ENCODE measurements around the gene CLDN34.

GRCh38 chrX:9942086-9942485, 25.1 kb upstream of the CLDN34 start:
- TF ChIP-seq CTCF (IDR thresholded peaks at IDR 0.05; ENCODE audit: insufficient read depth, low read length, poor library complexity, severe bottlenecking) (no peak), EZH2phosphoT487 (conservative IDR thresholded peaks at IDR 0.05; ENCODE audit: low read length) (no peak)
